ENCODE measurements around the gene SMAP2.

DNA sequence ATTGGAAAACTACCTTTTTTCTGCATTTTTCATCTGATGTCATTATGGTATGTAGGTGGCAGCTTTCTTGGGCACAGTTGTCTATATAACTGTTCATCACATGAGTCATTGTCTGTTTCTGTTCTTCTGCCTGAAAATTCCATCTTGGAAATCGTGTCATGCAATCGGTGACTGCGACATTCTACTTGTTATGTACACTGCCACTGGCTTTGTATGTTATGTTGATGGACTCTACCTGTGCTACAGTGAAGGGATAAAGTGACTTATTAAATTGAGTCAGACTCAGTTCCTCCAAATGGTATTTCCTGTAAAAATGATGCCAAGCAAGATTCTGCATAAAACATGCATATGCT lies 8.6 kb downstream of the SMAP2 start:
- TF ChIP-seq POLR2A (IDR thresholded peaks at IDR 0.05; ENCODE audit: low read length) = no peak
- TF ChIP-seq GATA1 (IDR thresholded peaks at IDR 0.05; ENCODE audit: low read depth, low read length) = no peak

All from erythroblast (primary cell).